ENCODE measurements around the gene ARHGEF3.
A peak's percentile ranks its signal among the peaks of the same experiment; 100 is the strongest.

Gene ARHGEF3

GRCh38 chr3:56761887-56762651, 39.7 kb downstream of the ARHGEF3 start:
- POLR2A ChIA-PET: no interaction called here
- 0 out of 2 replicates have a peak, but pooled peaks cover 2% of the 10 kb centered on the region for H3K4me1 ChIP-seq (ENCODE audit: control insufficient read depth, insufficient read depth, low read length)
- no peaks in the 10 kb centered on the region for H3K9me3 ChIP-seq (ENCODE audit: control insufficient read depth, insufficient read depth, low read depth, low read length)
- no peaks in the 10 kb centered on the region for H3K36me3 ChIP-seq (ENCODE audit: control insufficient read depth in 2 of 2, insufficient read depth in 1 of 2, low read length in 2 of 2)
- CTCF ChIA-PET: no interaction called here
- no peak overlapping the region for H3K4me3 ChIP-seq (ENCODE audit: low read depth, low read length)
- no peak overlapping the region for H3K27ac ChIP-seq (ENCODE audit: extremely low read depth, low read depth, low read length)
- TF ChIP-seq ZNF514 (tag by site-specific recombination; IDR thresholded peaks at IDR 0.05): no peak
- no peak for TF ChIP-seq GLI2 (tag by site-specific recombination; IDR thresholded peaks at IDR 0.05; ENCODE audit: borderline replicate concordance, low read depth)
- TF ChIP-seq ZNF155 (tag by site-specific recombination; IDR thresholded peaks at IDR 0.05): no peak
- TF ChIP-seq ZNF426 (tag by site-specific recombination; IDR thresholded peaks at IDR 0.05): no peak
- TF ChIP-seq GFI1B (tag by site-specific recombination; IDR thresholded peaks at IDR 0.05): peak; percentile 64; the same call in 1 of the 2 replicates
- no peak for TF ChIP-seq ZNF302 (tag by site-specific recombination; IDR thresholded peaks at IDR 0.05; ENCODE audit: low read depth)
- TF ChIP-seq ZBTB6 (tag by site-specific recombination; IDR thresholded peaks at IDR 0.05): no peak
- TF ChIP-seq ZNF660 (tag by site-specific recombination; IDR thresholded peaks at IDR 0.05): no peak
- no peak for TF ChIP-seq PRDM2 (tag by site-specific recombination; IDR thresholded peaks at IDR 0.05; ENCODE audit: borderline replicate concordance)
- no peak for TF ChIP-seq REST (tag by site-specific recombination; IDR thresholded peaks at IDR 0.05)
- TF ChIP-seq ZNF677 (tag by site-specific recombination; IDR thresholded peaks at IDR 0.05): no peak
- TF ChIP-seq ZNF600 (tag by site-specific recombination; IDR thresholded peaks at IDR 0.05): peak; percentile 14; the same call in 1 of the 2 replicates
- TF ChIP-seq ZSCAN23 (tag by site-specific recombination; IDR thresholded peaks at IDR 0.05): no peak
- no peak for TF ChIP-seq ZXDB (tag by site-specific recombination; IDR thresholded peaks at IDR 0.05)
- no peak for TF ChIP-seq ZEB2 (tag by site-specific recombination; IDR thresholded peaks at IDR 0.05)
- TF ChIP-seq PRDM6 (tag by site-specific recombination; IDR thresholded peaks at IDR 0.05): peak; percentile 37; the same call in 1 of the 2 replicates
- TF ChIP-seq ZNF114 (tag by site-specific recombination; IDR thresholded peaks at IDR 0.05): no peak

All from HEK293 (cell line).